Stimulated activated CD8-positive, alpha-beta memory T cell treated with anti-CD3 and anti-CD28 coated beads, Interleukin-4, amount 100 ng/mL, for 1 hour (primary cell): ENCODE data around the gene RPS6KA4.

ENCODE experiments used
- DNase-seq, 2 donors: peaks; one replicate each; pipeline ENCODE4 v3.0.0-alpha.2; 2020; ENCODE audit warnings: low read depth in 2 of 2, low spot score in 1 of 2

RPS6KA4 gene

DNA sequence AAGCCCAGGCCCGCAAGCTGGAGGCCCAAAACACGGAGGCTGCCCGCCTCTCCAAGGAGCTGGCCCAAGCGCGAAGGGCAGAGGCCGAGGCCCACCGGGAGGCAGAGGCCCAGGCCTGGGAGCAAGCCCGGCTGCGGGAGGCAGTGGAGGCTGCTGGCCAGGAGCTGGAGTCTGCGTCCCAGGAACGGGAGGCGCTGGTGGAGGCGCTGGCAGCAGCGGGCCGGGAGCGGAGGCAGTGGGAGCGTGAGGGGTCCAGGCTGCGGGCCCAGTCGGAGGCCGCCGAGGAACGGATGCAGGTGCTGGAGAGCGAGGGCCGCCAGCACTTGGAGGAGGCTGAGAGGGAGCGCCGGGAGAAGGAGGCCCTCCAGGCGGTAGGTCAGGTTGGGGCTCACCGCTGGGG lies 14.2 kb upstream of the RPS6KA4 start:
- no peak for DNase-seq

DNA sequence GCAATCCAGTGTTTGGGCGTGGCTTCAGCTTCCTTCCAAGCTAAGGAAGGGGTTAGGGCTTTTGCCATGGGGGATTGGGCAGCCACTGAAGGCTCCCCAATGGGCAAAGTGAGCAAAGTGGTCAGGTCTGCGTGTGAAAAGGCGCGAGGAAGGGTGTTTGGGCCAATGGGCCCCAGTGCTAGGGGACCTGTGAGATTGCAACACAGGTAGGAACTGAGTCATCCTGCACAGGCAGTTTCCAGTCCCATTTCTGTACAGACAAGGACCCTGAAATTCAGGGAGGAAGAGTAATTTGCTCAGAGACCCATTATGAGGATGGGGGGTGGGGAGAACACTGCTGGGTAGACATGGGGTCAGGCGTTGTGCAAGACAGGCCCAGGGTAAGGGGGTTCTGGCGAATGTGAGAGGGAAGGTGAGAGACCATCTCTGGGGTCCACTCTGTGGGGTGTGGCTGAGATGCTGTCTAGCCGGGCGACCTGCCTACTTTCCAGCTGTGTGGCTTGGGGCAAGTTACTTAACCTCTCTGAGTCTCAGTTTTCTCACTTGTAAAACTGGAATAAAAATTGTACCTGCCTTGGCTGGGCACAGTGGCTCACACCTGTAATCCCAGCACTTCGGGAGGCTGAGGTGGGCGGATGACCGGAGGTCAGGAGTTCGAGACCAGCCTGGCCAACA lies 11.6 kb upstream of the RPS6KA4 start:
- DNase-seq = no peak

DNA sequence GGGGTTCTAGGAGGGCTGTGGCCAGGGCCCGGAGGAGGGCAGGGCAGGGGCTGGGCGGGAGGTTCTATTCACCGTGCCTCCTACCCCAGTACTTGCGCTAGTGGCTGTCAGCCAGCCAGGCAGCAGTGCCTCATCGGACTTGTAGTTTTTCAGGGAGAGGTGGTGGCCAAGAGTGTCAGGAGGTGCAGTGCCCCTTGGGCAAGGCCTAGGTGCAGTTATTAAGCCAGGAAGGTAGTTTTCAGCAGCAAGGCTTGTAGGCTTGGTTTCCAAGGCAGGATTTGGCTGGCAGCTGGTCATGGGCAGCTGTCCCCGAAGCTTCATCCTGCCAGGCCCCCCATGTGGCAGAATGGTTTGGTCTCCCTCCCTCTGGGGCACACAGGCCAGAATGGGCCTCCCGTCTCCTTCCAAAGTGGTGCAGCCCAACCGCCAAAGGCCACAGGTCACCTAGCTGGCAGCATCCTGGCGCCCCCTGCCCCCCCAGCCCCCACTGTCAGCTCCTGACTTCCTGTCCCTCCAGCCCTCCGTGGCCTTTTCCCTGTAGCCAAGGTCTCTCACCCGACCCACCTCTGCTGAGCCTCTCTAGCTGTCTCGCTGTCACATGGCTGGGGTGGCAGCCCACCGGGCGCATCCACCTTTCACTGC lies 10.5 kb upstream of the RPS6KA4 start:
- no peak for DNase-seq

DNA sequence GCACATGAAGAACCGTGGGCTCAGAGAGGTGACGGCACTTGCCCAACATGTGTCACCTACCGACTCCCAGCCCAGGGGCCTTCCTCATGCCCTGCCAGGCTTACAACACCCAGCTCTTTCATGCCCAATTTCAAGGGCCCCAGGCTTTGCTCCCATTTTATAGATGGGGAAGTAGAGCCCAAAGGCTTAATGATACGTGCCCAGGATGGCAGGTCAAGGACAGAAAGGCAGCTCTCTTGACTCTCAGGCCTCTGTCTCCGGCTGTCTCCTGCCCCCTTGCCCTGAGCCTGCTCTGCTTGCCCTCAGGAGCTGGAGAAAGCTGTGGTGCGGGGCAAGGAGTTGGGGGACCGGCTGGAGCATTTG lies 10.0 kb upstream of the RPS6KA4 start:
- DNase-seq = no peak

DNA sequence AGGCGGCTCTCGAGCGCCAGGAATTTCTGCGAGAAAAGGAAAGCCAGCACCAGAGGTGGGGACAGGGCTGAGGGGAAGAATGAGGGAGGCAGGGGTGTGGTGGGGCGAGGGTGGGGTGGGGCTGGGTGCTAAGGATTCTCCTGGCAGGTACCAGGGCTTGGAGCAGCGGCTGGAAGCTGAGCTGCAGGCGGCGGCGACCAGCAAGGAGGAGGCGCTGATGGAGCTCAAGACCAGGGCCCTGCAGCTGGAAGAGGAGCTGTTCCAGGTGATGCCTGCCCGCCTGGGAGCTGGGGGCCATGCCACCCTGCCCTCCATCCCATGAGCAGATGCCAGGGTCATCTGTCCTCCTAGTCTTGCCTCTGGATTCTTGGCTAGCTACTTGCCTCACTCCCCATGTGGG lies 9.6 kb upstream of the RPS6KA4 start:
- DNase-seq = no peak

DNA sequence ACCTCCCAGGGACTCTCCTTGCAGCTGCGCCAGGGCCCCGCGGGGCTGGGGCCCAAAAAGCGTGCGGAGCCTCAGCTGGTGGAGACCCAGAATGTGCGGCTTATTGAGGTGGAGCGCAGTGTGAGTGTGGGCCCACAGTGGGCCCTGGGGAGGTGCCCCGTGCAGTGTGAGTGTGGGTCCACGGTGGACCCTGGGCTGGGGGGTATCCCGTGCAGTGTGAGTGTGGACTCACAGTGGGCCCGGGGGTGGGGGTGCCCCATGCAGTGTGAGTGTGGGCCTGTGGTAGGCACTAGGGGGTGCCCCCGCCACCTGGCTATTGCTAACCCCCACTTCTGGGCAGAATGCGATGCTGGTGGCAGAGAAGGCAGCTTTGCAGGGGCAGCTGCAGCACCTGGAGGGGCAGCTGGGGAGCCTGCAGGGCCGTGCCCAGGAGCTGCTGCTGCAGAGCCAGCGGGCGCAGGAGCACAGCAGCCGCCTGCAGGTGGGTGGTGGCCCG lies 7.8 kb upstream of the RPS6KA4 start:
- DNase-seq = no peak

DNA sequence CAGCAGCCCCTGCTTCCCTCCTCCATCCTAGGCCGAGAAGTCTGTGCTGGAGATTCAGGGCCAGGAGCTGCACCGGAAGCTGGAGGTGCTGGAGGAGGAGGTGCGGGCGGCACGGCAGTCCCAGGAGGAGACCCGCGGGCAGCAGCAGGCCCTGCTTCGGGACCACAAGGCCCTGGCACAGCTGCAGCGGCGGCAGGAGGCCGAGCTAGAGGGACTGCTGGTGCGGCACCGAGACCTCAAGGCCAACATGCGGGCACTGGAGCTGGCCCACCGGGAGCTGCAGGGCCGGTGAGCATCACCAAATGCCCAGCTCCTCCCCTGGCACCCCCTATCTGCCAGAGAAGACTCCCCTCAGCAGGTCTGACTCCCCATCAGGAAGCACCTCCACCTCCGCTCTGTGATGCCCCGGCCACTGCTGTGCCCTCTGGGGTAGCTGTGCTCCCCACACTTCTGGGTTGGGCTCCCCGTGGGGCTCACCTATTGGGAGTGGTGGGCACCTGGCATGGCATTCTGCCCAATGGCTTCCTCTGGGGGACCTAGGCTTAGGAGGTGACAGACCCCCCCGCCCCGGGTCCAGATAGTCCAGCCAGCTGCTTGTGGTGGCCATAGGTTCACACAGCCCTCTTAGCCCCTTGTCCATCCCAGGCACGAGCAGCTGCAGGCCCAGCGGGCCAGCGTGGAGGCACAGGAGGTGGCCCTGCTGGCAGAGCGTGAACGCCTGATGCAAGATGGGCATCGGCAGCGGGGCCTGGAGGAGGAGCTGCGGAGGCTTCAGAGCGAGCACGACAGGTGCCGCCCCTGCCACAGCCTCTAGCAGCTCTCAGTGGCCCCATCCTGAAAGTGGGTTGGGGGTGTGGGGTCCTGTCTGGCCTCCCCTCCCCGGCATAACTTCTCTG lies 6.6 kb upstream of the RPS6KA4 start:
- DNase-seq = no peak

DNA sequence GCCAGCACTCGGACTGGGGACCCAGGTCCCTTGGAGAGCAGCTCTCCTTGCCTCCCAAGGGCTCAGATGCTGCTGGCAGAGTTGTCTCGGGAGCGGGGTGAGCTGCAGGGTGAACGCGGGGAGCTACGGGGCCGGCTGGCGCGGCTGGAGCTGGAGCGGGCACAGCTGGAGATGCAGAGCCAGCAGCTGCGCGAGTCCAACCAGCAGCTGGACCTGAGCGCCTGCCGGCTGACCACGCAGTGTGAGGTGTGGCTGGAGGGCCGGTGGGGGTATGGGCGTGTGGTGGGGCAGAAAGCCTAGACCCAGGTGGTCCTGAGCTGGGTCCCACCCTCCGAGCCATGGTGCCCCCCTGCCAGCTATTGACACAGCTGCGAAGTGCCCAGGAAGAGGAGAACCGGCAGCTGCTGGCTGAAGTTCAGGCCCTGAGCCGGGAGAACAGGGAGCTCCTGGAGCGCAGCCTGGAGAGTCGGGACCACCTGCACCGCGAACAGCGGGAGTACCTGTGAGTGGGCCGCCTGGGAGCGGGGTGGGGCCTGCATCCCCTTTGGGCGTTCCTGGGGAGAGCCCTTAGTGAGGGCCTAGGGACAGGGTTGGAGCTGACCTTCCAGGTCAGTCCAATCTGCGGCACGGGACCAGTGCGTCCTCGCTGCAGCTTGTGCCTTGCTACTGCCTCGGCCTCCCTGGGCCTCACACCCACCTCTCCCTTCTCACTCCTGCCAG lies 5.8 kb upstream of the RPS6KA4 start:
- no peak for DNase-seq

DNA sequence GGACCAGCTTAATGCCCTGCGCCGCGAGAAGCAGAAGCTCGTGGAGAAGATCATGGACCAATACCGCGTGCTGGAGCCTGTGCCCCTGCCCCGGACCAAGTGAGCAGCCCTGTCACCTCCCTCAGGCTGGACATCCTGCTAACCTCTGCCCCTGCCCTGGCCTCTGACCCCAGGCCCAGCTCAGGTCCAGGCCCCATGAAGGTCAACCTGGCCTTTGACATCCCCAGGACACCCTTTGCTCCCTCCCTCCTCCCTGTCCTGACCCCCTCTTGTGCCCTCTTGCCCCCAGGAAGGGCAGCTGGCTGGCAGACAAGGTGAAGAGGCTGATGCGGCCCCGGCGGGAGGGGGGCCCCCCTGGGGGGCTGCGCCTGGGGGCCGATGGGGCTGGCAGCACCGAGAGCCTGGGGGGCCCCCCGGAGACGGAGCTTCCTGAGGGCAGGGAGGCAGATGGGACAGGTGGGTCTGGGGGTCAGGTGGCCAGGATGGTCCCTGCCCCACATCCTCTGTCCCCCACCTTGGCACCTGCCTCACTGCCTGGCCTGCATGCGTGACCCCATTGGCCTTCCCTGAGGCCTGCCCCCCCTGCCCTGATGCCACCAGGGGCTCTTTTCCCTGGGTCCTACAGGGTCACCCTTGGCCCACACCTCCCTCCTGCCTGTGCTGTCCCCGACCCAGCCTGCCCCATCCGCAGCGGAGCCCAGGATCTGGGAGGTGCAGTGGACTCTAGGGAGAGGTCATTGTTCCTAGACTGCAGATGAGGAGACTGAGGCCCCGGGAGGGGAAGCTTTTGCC lies 5.1 kb upstream of the RPS6KA4 start:
- no peak for DNase-seq

DNA sequence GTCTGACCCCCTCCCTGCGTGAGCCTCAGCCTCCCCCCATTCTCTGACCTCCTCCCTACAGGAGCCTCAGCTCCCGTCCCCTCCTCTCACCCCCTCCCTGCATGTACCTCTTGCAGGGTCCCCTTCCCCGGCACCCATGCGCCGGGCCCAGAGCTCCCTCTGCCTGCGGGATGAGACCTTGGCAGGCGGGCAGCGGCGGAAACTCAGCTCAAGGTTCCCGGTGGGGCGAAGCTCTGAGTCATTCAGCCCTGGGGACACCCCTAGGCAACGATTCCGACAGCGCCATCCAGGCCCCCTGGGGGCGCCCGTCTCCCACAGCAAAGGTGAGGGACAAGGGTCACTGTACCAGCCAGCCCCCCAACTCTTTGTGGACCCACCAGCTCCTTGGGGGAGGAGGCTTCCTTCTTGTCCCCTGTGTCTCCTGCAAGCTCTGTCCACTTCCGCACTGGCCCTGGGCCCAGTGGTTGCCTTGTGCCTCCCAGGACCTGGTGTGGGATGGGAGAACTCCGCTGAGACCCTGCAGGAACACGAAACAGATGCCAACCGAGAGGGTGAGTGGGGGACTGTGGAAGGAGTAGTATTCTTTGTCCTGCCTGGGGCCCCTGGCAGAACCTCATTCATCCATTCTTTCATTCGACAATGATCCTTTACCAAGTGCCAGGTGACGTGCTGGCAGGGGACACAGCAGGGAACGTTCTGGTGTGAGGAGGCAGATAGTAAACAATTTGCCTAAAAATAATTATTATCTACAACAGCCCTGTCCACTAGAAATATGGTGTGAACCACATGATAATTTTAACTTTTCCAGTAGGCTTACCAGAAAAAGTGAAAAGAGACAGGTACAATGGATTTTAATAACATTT lies 3.7 kb upstream of the RPS6KA4 start:
- DNase-seq = no peak

DNA sequence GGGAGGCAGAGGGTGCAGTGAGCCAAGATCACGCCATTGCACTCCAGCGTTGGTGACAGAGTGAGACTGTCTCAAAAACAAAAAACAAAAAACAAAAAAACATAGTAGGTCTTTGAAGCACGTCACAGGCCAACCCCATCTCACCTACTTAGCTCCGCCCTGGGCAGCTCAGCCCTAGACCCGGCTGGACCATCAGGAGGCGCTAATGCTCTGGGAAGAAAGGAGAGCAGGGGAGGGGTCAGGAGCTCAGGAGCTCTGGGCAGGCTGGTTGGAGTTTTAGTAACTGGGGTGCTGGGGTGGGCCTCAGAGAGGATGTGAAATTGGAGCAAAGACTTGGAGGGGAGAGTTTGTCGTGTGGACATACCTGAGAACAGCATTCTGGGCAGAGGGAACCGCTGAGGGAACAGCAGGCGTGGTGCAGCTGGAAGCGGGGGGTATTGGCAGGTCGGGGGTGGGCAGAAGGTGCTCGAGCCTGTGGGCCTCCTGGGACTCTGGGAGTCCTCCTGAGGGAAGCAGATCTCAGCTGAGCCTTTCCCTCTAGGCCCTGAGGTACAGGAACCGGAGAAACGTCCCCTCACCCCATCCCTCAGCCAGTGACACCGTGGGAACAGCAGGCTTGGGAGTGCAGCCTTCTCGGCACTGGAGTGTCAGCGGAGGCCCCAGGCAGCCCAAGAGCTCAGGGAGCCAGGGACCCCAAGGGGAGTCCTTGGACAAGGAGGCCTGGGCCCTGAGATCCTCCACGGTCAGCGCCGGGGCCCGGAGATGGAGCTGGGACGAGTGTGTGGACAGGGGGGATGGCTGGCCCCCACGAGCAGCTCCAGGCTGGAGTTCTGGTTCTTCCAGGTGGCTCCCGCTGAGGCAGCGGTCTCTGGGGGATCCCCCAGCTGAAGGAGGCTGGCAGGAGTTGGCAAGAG lies 2.2 kb upstream of the RPS6KA4 start:
- DNase-seq = no peak

DNA sequence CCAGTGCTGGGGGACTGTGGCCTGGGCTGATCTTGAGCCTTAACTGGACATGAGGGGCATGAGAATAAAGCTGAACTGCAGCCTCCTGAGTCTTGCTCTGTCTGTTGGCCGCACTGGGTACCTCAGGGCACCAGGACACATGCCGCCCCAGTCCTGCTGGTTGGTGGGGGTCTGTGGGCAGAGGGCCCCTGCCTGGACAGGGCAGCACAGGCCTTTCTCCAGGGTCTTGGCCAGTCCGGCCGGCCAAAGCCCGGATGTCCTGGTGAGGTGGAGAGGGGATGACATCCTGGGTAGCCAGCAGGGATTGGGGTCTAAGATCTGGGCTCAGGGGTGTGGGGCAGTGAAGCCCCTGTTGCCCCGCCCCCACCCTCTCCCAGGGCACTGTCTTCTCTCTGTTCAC lies 1.5 kb upstream of the RPS6KA4 start:
- no peak for DNase-seq

DNA sequence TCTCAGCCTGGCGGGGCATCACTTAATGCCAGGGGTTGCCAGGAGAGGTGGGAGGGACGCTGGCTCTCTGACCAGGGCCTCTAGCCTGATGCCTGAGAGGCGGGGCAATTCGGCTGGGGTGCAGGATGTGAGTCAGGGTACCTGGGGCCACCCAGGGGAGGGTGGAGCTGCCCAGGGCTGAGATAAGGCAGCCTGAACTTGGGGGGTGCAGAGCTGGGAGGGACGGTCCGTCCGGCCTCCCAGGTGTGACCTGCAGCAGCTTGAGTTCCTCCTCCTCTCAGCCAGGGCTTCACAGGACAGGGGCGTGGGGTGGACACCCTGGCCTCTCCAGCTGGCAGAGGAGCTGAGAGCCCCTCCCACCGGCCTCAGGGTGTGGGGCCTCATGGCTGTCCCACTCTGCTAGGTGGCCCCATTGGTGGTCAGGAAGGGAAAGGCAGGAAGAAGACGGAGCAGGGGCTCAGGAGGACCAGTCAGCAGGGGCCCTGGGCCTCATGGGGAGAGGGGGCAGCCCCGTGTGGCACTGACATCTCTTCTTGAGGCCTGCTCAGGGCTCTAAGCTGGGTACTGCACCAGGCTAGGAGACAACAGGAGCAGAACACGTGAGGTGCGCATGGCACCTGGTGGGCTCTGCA lies 942 bp upstream of the RPS6KA4 start:
- DNase-seq = no peak

DNA sequence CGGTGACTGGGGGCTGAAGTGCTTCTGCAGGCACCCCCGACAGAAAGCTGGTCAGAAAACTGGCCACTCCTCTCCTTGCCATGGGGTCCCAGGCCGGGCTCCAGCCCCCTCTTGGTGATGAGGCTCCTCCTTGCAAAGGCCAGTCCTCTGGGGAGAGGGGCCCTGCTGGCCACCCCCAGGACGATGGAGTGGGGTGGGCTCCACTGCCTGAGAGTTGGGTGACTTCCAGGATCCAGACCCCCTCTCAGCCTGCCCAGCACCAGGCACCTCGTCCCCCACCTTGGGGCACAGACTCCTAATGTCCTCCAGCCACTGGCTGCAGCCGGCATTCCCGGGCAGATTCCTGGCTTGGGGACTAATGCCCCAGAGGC lies 441 bp upstream of the RPS6KA4 start:
- no peak for DNase-seq

DNA sequence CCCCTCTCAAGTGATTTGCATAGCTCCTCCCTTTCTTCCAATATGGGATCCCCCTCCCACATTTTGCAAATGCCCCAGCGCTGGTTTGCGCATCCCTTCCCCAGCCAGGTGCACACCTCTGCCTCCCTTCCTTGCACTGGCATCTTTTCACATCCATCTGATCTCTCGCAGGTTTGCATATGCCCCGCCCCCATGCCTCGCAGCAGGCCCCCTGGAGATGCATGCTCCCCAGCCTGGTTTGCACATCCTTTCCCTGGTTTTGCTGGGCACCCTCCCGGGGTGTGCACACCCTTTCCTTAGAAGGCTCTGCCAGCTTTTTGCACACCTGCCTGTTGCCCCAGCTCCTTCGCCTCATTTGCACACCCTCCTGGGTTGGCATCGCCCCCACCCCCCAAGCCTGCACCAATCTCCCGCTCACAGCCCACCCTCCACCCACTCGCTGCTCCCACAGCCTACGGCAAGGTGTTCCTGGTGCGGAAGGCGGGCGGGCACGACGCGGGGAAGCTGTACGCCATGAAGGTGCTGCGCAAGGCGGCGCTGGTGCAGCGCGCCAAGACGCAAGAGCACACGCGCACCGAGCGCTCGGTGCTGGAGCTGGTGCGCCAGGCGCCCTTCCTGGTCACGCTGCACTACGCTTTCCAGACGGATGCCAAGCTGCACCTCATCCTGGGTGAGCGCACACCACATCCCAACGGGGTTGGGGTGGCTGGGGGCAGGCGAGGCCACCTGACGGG lies 917 bp downstream of the RPS6KA4 start:
- DNase-seq = no peak

DNA sequence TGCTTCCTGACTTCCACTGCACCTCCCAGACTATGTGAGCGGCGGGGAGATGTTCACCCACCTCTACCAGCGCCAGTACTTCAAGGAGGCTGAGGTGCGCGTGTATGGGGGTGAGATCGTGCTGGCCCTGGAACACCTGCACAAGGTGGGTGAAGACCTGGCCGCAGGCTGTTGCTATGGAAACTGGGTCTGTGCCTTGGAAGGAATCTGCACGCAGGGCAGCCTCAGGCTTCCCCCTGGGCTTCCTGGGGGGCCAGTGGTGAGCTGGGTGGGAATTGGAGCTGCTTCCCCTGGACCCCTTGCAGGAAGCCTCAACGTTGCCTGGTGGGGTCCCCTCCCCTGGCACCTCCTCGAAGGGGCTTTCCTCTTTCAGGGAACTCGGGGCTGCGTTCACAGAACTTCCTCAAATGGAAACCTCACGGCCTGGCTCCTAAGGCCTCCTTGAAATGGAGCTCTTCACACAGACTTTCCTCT lies 1.5 kb downstream of the RPS6KA4 start:
- no peak for DNase-seq

DNA sequence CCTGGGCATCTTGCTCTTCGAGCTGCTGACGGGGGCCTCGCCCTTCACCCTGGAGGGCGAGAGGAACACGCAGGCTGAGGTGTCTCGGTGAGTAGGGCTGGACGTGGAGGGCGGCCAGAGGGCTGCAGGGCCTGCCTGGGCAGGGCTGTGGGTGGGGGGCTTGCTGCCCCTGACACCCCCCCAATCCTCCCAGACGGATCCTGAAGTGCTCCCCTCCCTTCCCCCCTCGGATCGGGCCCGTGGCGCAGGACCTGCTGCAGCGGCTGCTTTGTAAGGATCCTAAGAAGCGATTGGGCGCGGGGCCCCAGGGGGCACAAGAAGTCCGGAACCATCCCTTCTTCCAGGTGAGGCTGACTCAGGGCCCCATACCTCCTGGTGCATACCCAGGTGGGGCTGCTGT lies 2.7 kb downstream of the RPS6KA4 start:
- no peak for DNase-seq
